Measurements from ENCODE around the gene ZNF236. TPM values are rescaled to one million over a fixed set of nuclear protein-coding genes. Genes with fewer than 3 reads are reported as not detected.
"Not testable (repeated sequence)": the region's sequence is repeated elsewhere in the genome, so short reads cannot be mapped to it uniquely, and the experiment has no call there.

The ZNF236 gene
- polyA plus RNA-seq, 4 donors: 1.4 to 6.1 (median 2.3) TPM

- H3K4me3 ChIP-seq (ENCODE audit: low read depth in 1 of 3, low read length in 3 of 3); H3K9me3 ChIP-seq (ENCODE audit: control insufficient read depth in 2 of 2, insufficient read depth in 1 of 2, low read depth in 1 of 2, low read length in 1 of 2); DNase-seq; H3K27ac ChIP-seq (ENCODE audit: low read depth in 1 of 3, low read length in 2 of 3); H3K27me3 ChIP-seq (ENCODE audit: control insufficient read depth in 3 of 3, insufficient read depth in 3 of 3, low read length in 3 of 3); H3K4me1 ChIP-seq (ENCODE audit: control insufficient read depth in 3 of 3, insufficient read depth in 2 of 3, low read depth in 1 of 3, low read length in 2 of 3): not testable (repeated sequence)
- H3K36me3 ChIP-seq (ENCODE audit: control insufficient read depth in 3 of 3, insufficient read depth in 2 of 3, low read depth in 1 of 3, low read length in 3 of 3): peaks cover 0 to 20% (median 6%) of the 10 kb centered on the region in 3 donors
- FAIRE-seq: peak; percentile 80
Measured at GRCh38 chr18:76967299-76967698, 144.9 kb downstream of the ZNF236 start.

GRCh38 chr18:76967721-76968472 lies 145.5 kb downstream of the ZNF236 start:
- H3K4me1 ChIP-seq (ENCODE audit: control insufficient read depth in 3 of 3, insufficient read depth in 2 of 3, low read depth in 1 of 3, low read length in 2 of 3): peaks cover 0 to 2% (median 0%) of the 10 kb centered on the region in 3 donors
- FAIRE-seq: no peak
- peaks cover 0 to 20% (median 6%) of the 10 kb centered on the region in 3 donors for H3K36me3 ChIP-seq (ENCODE audit: control insufficient read depth in 3 of 3, insufficient read depth in 2 of 3, low read depth in 1 of 3, low read length in 3 of 3)
- H3K27ac ChIP-seq (ENCODE audit: low read depth in 1 of 3, low read length in 2 of 3): no peak overlapping the region
- H3K4me3 ChIP-seq (ENCODE audit: low read depth in 1 of 3, low read length in 3 of 3): no peak overlapping the region
- WGBS, 3 donors: 68 to 72% (median 70%) methylated on average over 17 of the region's 17 CpGs
- no peaks in the 10 kb centered on the region for H3K27me3 ChIP-seq (ENCODE audit: control insufficient read depth in 3 of 3, insufficient read depth in 3 of 3, low read length in 3 of 3)
- no peak for DNase-seq
- H3K9me3 ChIP-seq (ENCODE audit: control insufficient read depth in 2 of 2, insufficient read depth in 1 of 2, low read depth in 1 of 2, low read length in 1 of 2): no peaks in the 10 kb centered on the region

DNA sequence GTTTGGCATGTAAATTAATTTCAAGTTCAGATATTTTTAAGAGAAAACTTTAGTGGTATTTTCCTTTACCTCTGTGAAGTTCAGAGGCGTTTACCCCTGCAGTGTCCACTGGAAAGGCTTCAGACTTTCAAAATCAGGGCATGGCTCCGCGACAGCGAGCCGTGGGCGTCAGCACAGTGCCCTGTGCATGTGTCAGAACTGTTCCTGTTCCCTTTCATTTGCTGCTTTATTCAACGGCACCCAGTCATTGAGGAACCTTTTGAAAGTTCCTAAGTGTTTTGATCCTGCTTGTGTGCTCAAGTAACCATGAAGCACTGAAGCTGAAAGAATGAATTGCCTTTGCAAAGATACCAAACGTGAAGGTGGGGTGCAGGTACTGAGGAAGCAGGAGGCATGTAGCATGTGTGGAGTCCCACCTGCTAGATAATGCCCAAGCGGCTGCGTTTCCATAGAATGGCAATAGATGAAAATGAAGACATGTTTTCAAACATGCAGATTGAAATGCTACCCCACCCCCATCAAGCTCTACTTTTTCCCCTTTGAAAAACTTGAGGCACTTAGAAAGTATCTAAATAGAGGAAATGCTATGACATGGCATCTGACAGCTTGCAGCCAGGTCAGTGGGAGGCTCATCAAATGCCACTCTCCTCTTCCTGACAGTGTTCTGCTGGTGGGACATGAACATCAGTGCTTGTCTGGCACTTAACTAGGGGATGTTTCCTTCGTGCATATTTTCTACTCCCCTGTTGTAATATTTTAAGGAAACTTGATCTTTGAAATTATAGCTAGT lies 148.6 kb downstream of the ZNF236 start:
- peaks cover 0 to 2% (median 0%) of the 10 kb centered on the region in 3 donors for H3K4me1 ChIP-seq (ENCODE audit: control insufficient read depth in 3 of 3, insufficient read depth in 2 of 3, low read depth in 1 of 3, low read length in 2 of 3)
- H3K9me3 ChIP-seq (ENCODE audit: control insufficient read depth in 2 of 2, insufficient read depth in 1 of 2, low read depth in 1 of 2, low read length in 1 of 2): no peaks in the 10 kb centered on the region
- H3K27ac ChIP-seq (ENCODE audit: low read depth in 1 of 3, low read length in 2 of 3): no peak overlapping the region
- WGBS, 3 donors: 79 to 90% (median 85%) methylated on average over 11 of the region's 11 CpGs
- no peak for FAIRE-seq
- peaks cover 0 to 29% (median 6%) of the 10 kb centered on the region in 3 donors for H3K36me3 ChIP-seq (ENCODE audit: control insufficient read depth in 3 of 3, insufficient read depth in 2 of 3, low read depth in 1 of 3, low read length in 3 of 3)
- H3K4me3 ChIP-seq (ENCODE audit: low read depth in 1 of 3, low read length in 3 of 3): no peak overlapping the region
- no peak for DNase-seq
- H3K27me3 ChIP-seq (ENCODE audit: control insufficient read depth in 3 of 3, insufficient read depth in 3 of 3, low read length in 3 of 3): no peaks in the 10 kb centered on the region

GRCh38 chr18:76972241-76972640 lies 149.9 kb downstream of the ZNF236 start:
- FAIRE-seq (no peak), DNase-seq (no peak)
- Histone ChIP-seq H3K27me3 (ENCODE audit: control insufficient read depth in 3 of 3, insufficient read depth in 3 of 3, low read length in 3 of 3) (no peaks in the 10 kb centered on the region), H3K4me3 (ENCODE audit: low read depth in 1 of 3, low read length in 3 of 3) (no peak overlapping the region), H3K27ac (ENCODE audit: low read depth in 1 of 3, low read length in 2 of 3) (no peak overlapping the region), H3K9me3 (ENCODE audit: control insufficient read depth in 2 of 2, insufficient read depth in 1 of 2, low read depth in 1 of 2, low read length in 1 of 2) (no peaks in the 10 kb centered on the region), H3K4me1 (ENCODE audit: control insufficient read depth in 3 of 3, insufficient read depth in 2 of 3, low read depth in 1 of 3, low read length in 2 of 3) (no peaks in the 10 kb centered on the region), H3K36me3 (ENCODE audit: control insufficient read depth in 3 of 3, insufficient read depth in 2 of 3, low read depth in 1 of 3, low read length in 3 of 3) (peaks cover 0 to 26% (median 6%) of the 10 kb centered on the region in 3 donors)
- 83 to 91% (median 88%) methylated on average over 6 of the region's 6 CpGs for WGBS, 3 donors

- Histone ChIP-seq H3K36me3 (ENCODE audit: control insufficient read depth in 3 of 3, insufficient read depth in 2 of 3, low read depth in 1 of 3, low read length in 3 of 3) (peaks cover 0 to 27% (median 6%) of the 10 kb centered on the region in 3 donors), H3K27me3 (ENCODE audit: control insufficient read depth in 3 of 3, insufficient read depth in 3 of 3, low read length in 3 of 3) (no peaks in the 10 kb centered on the region), H3K9me3 (ENCODE audit: control insufficient read depth in 2 of 2, insufficient read depth in 1 of 2, low read depth in 1 of 2, low read length in 1 of 2) (no peaks in the 10 kb centered on the region), H3K4me1 (ENCODE audit: control insufficient read depth in 3 of 3, insufficient read depth in 2 of 3, low read depth in 1 of 3, low read length in 2 of 3) (peaks cover 2% of the 10 kb centered on the region in 3 donors), H3K27ac (ENCODE audit: low read depth in 1 of 3, low read length in 2 of 3) (no peak overlapping the region), H3K4me3 (ENCODE audit: low read depth in 1 of 3, low read length in 3 of 3) (no peak overlapping the region)
- DNase-seq (no peak), FAIRE-seq (no peak)
- 73 to 90% (median 88%) methylated on average over 13 of the region's 13 CpGs for WGBS, 3 donors
Measured at GRCh38 chr18:76972846-76973519, 150.6 kb downstream of the ZNF236 start.

GRCh38 chr18:76973520-76974266 lies 151.3 kb downstream of the ZNF236 start:
- Histone ChIP-seq H3K27me3 (ENCODE audit: control insufficient read depth in 3 of 3, insufficient read depth in 3 of 3, low read length in 3 of 3) (no peaks in the 10 kb centered on the region), H3K4me1 (ENCODE audit: control insufficient read depth in 3 of 3, insufficient read depth in 2 of 3, low read depth in 1 of 3, low read length in 2 of 3) (peaks cover 2% of the 10 kb centered on the region in 3 donors), H3K27ac (ENCODE audit: low read depth in 1 of 3, low read length in 2 of 3) (no peak overlapping the region), H3K9me3 (ENCODE audit: control insufficient read depth in 2 of 2, insufficient read depth in 1 of 2, low read depth in 1 of 2, low read length in 1 of 2) (no peaks in the 10 kb centered on the region), H3K36me3 (ENCODE audit: control insufficient read depth in 3 of 3, insufficient read depth in 2 of 3, low read depth in 1 of 3, low read length in 3 of 3) (peaks cover 0 to 29% (median 3%) of the 10 kb centered on the region in 3 donors), H3K4me3 (ENCODE audit: low read depth in 1 of 3, low read length in 3 of 3) (no peak overlapping the region)
- FAIRE-seq (no peak), DNase-seq (no peak)
- WGBS, 3 donors: 90 to 93% (median 91%) methylated on average over 20 of the region's 20 CpGs

GRCh38 chr18:76974386-76974785 lies 152.0 kb downstream of the ZNF236 start:
- 89 to 97% (median 91%) methylated on average over 5 of the region's 5 CpGs for WGBS, 3 donors
- no peak overlapping the region for H3K4me3 ChIP-seq (ENCODE audit: low read depth in 1 of 3, low read length in 3 of 3)
- no peak overlapping the region for H3K27ac ChIP-seq (ENCODE audit: low read depth in 1 of 3, low read length in 2 of 3)
- DNase-seq (no peak), FAIRE-seq (no peak)
- H3K9me3 ChIP-seq (ENCODE audit: control insufficient read depth in 2 of 2, insufficient read depth in 1 of 2, low read depth in 1 of 2, low read length in 1 of 2): no peaks in the 10 kb centered on the region
- no peaks in the 10 kb centered on the region for H3K27me3 ChIP-seq (ENCODE audit: control insufficient read depth in 3 of 3, insufficient read depth in 3 of 3, low read length in 3 of 3)
- peaks cover 2% of the 10 kb centered on the region in 3 donors for H3K4me1 ChIP-seq (ENCODE audit: control insufficient read depth in 3 of 3, insufficient read depth in 2 of 3, low read depth in 1 of 3, low read length in 2 of 3)
- peaks cover 0 to 31% (median 0%) of the 10 kb centered on the region in 3 donors for H3K36me3 ChIP-seq (ENCODE audit: control insufficient read depth in 3 of 3, insufficient read depth in 2 of 3, low read depth in 1 of 3, low read length in 3 of 3)

All from small intestine (tissue), 7 donors.